GM10248 (cell line): Measurements from ENCODE around the gene MIEF1.

Experiments
- CTCF ChIA-PET: fragments of 300-600 bp; sonication (Branson Sonifier 250); formaldehyde crosslinking; extraction: SDS; loops from one replicate; lab custom pipeline; 2021; ENCODE audit warnings: antibody characterized with exemption; lab: Yijun Ruan, JAX
- POLR2A ChIA-PET: fragments of 350-650 bp; sonication (Branson Sonifier 250); formaldehyde crosslinking; extraction: SDS; loops from one replicate; lab custom pipeline; 2020; ENCODE audit warnings: antibody characterized with exemption; lab: Yijun Ruan, JAX
- DNase-seq: peaks from one replicate; pipeline ENCODE4 v3.0.0; 2012; ENCODE audit errors: extremely low spot score
- CTCF ChIP-seq: IDR thresholded peaks from 2 replicates; pipeline ENCODE4 v1.5.1; 2012; ENCODE audit warnings: mild to moderate bottlenecking, low read depth; ENCODE audit errors: extremely low read depth, missing control alignments, control extremely low read depth

The MIEF1 gene

GRCh38 chr22:39498802-39499201 lies 3.3 kb upstream of the MIEF1 start:
- POLR2A ChIA-PET = no interaction called here
- DNase-seq = no peak
- CTCF ChIA-PET = interaction anchor here (4.7 to 11.5 kb wide), 2 partner anchors 14 to 31 kb away, joined by 82 to 166 read pairs; partner anchors contain the start of gene RPS19BP1
- no peak for TF ChIP-seq CTCF

GRCh38 chr22:39500101-39500500 lies 2.0 kb upstream of the MIEF1 start:
- TF ChIP-seq CTCF = no peak
- ChIA-PET POLR2A (no interaction called here), CTCF (interaction anchor here (1.2 to 7.0 kb wide), 4 partner anchors 10 to 42 kb away, joined by 3 to 82 read pairs (median 36); partner anchors contain the start of gene RPS19BP1)
- DNase-seq = no peak

GRCh38 chr22:39501644-39502108 lies 414 bp upstream of the MIEF1 start:
- POLR2A ChIA-PET = interaction anchor here (0.6 to 2.4 kb wide), 5 partner anchors 19 to 185 kb away, joined by 3 to 16 read pairs (median 4); partner anchors contain the start of genes ATF4 and RPL3
- no peak for TF ChIP-seq CTCF
- CTCF ChIA-PET = interaction anchor here (0.6 to 7.0 kb wide), 12 partner anchors 8 to 523 kb away, joined by 3 to 67 read pairs (median 4); partner anchors contain the start of genes ATF4 and RPL3
- DNase-seq = no peak

- CTCF ChIA-PET = interaction anchor here (1.2 to 7.0 kb wide), 5 partner anchors 12 to 521 kb away, joined by 3 to 67 read pairs (median 7); partner anchors contain the start of genes ATF4 and RPL3
- TF ChIP-seq CTCF = no peak
- DNase-seq = no peak
- POLR2A ChIA-PET = interaction anchor here (0.6 to 2.4 kb wide), 3 partner anchors 17 to 609 kb away, joined by 3 to 16 read pairs (median 7); partner anchors contain the start of genes ATF4 and RPL3
These were observed 809 bp downstream of the MIEF1 start for GRCh38 chr22:39502789-39503409.

GRCh38 chr22:39503630-39504029 lies 1.5 kb downstream of the MIEF1 start:
- CTCF ChIA-PET = interaction anchor here (1.2 to 7.0 kb wide), 4 partner anchors 11 to 25 kb away, joined by 5 to 67 read pairs (median 8); partner anchors contain the start of gene ATF4

More at GRCh38 chr22:39503630-39504029, 1.5 kb downstream of the MIEF1 start:
- no peak for DNase-seq
- no peak for TF ChIP-seq CTCF
- POLR2A ChIA-PET = interaction anchor here (2.4 kb wide), 1 partner anchor 17 kb away, joined by 16 read pairs; the partner anchor contains the start of gene ATF4
